Rectal smooth muscle tissue (tissue), 1 donor: ENCODE measurements around the gene UVRAG.

Experiments used
- H3K27ac ChIP-seq: one replicate; pipeline ENCODE4 v1.7.0; 2013; ENCODE audit warnings: low read depth, low read length, inconsistent platforms
- H3K27me3 ChIP-seq: one replicate; pipeline ENCODE4 v1.7.0; 2013; ENCODE audit warnings: low read length; ENCODE audit not compliant: control insufficient read depth, insufficient read depth
- H3K36me3 ChIP-seq: one replicate; pipeline ENCODE4 v1.7.0; 2013; ENCODE audit warnings: low read length; ENCODE audit not compliant: control insufficient read depth, insufficient read depth
- H3K4me1 ChIP-seq: one replicate; pipeline ENCODE4 v1.7.0; 2013; ENCODE audit warnings: low read length; ENCODE audit not compliant: control insufficient read depth, insufficient read depth
- H3K4me3 ChIP-seq: one replicate; pipeline ENCODE4 v1.7.0; 2013; ENCODE audit warnings: low read length
- H3K9ac ChIP-seq: one replicate; pipeline ENCODE4 v1.7.0; 2013; ENCODE audit warnings: low read length

The UVRAG gene

GRCh38 chr11:75980031-75980430, 165.0 kb downstream of the UVRAG start:
- H3K4me1 ChIP-seq, result no peaks in the 10 kb centered on the region
- no peak overlapping the region for H3K4me3 ChIP-seq
- H3K27me3 ChIP-seq, result no peaks in the 10 kb centered on the region
- H3K36me3 ChIP-seq, result no peaks in the 10 kb centered on the region
- H3K9ac ChIP-seq, result no peak overlapping the region
- H3K27ac ChIP-seq, result no peak overlapping the region

- no peak overlapping the region for H3K9ac ChIP-seq
- no peak overlapping the region for H3K4me3 ChIP-seq
- no peaks in the 10 kb centered on the region for H3K36me3 ChIP-seq
- H3K27ac ChIP-seq, result no peak overlapping the region
- no peaks in the 10 kb centered on the region for H3K4me1 ChIP-seq
- no peaks in the 10 kb centered on the region for H3K27me3 ChIP-seq
Observed at GRCh38 chr11:75981546-75981945, 166.5 kb downstream of the UVRAG start.

GRCh38 chr11:75982309-75982708, 167.3 kb downstream of the UVRAG start:
- H3K9ac ChIP-seq, result no peak overlapping the region
- H3K4me3 ChIP-seq, result no peak overlapping the region
- H3K36me3 ChIP-seq, result no peaks in the 10 kb centered on the region
- H3K4me1 ChIP-seq, result no peaks in the 10 kb centered on the region
- no peaks in the 10 kb centered on the region for H3K27me3 ChIP-seq
- H3K27ac ChIP-seq, result no peak overlapping the region

GRCh38 chr11:75986966-75987365, 172.0 kb downstream of the UVRAG start:
- Histone ChIP-seq H3K9ac (no peak overlapping the region), H3K36me3 (no peaks in the 10 kb centered on the region), H3K27ac (no peak overlapping the region), H3K27me3 (no peaks in the 10 kb centered on the region), H3K4me1 (no peaks in the 10 kb centered on the region), H3K4me3 (no peak overlapping the region)

GRCh38 chr11:75993126-75993525, 178.1 kb downstream of the UVRAG start:
- H3K27me3 ChIP-seq, result no peaks in the 10 kb centered on the region
- H3K4me3 ChIP-seq, result no peak overlapping the region
- H3K9ac ChIP-seq, result no peak overlapping the region
- H3K36me3 ChIP-seq, result no peaks in the 10 kb centered on the region
- H3K4me1 ChIP-seq, result peaks cover 3% of the 10 kb centered on the region
- no peak overlapping the region for H3K27ac ChIP-seq

GRCh38 chr11:75994616-75995015, 179.6 kb downstream of the UVRAG start:
- H3K9ac ChIP-seq, result no peak overlapping the region
- peaks cover 3% of the 10 kb centered on the region for H3K4me1 ChIP-seq
- H3K27ac ChIP-seq, result no peak overlapping the region
- H3K27me3 ChIP-seq, result no peaks in the 10 kb centered on the region
- no peaks in the 10 kb centered on the region for H3K36me3 ChIP-seq
- no peak overlapping the region for H3K4me3 ChIP-seq

GRCh38 chr11:75996523-75997442, 181.8 kb downstream of the UVRAG start:
- Histone ChIP-seq H3K4me3 (no peak overlapping the region), H3K9ac (no peak overlapping the region), H3K36me3 (no peaks in the 10 kb centered on the region), H3K4me1 (peaks cover 3% of the 10 kb centered on the region), H3K27ac (no peak overlapping the region), H3K27me3 (no peaks in the 10 kb centered on the region)

GRCh38 chr11:76004400-76004799, 189.4 kb downstream of the UVRAG start:
- Histone ChIP-seq H3K27ac (no peak overlapping the region), H3K4me3 (no peak overlapping the region), H3K36me3 (peaks cover 3% of the 10 kb centered on the region), H3K27me3 (no peaks in the 10 kb centered on the region), H3K9ac (no peak overlapping the region), H3K4me1 (no peaks in the 10 kb centered on the region)

GRCh38 chr11:76005756-76006155, 190.7 kb downstream of the UVRAG start:
- no peak overlapping the region for H3K27ac ChIP-seq
- peaks cover 3% of the 10 kb centered on the region for H3K36me3 ChIP-seq
- no peaks in the 10 kb centered on the region for H3K4me1 ChIP-seq
- H3K9ac ChIP-seq, result no peak overlapping the region
- no peaks in the 10 kb centered on the region for H3K27me3 ChIP-seq
- no peak overlapping the region for H3K4me3 ChIP-seq

- H3K9ac ChIP-seq, result no peak overlapping the region
- H3K27me3 ChIP-seq, result no peaks in the 10 kb centered on the region
- H3K4me3 ChIP-seq, result no peak overlapping the region
- H3K36me3 ChIP-seq, result peaks cover 3% of the 10 kb centered on the region
- H3K4me1 ChIP-seq, result no peaks in the 10 kb centered on the region
- H3K27ac ChIP-seq, result no peak overlapping the region
Observed at GRCh38 chr11:76007166-76007565, 192.2 kb downstream of the UVRAG start.

GRCh38 chr11:76008474-76008873, 193.5 kb downstream of the UVRAG start:
- H3K4me3 ChIP-seq, result no peak overlapping the region
- no peaks in the 10 kb centered on the region for H3K4me1 ChIP-seq
- H3K27me3 ChIP-seq, result no peaks in the 10 kb centered on the region
- H3K36me3 ChIP-seq, result peaks cover 3% of the 10 kb centered on the region
- H3K9ac ChIP-seq, result no peak overlapping the region
- H3K27ac ChIP-seq, result no peak overlapping the region

GRCh38 chr11:76010051-76010450, 195.0 kb downstream of the UVRAG start:
- no peaks in the 10 kb centered on the region for H3K4me1 ChIP-seq
- H3K4me3 ChIP-seq, result no peak overlapping the region
- peaks cover 3% of the 10 kb centered on the region for H3K36me3 ChIP-seq
- no peak overlapping the region for H3K27ac ChIP-seq
- no peaks in the 10 kb centered on the region for H3K27me3 ChIP-seq
- H3K9ac ChIP-seq, result no peak overlapping the region

- Histone ChIP-seq H3K27ac (no peak overlapping the region), H3K9ac (no peak overlapping the region), H3K4me3 (no peak overlapping the region)
Observed at GRCh38 chr11:76013526-76013925, 198.5 kb downstream of the UVRAG start.

More at GRCh38 chr11:76013526-76013925, 198.5 kb downstream of the UVRAG start:
- no peaks in the 10 kb centered on the region for H3K36me3 ChIP-seq
- H3K27me3 ChIP-seq, result no peaks in the 10 kb centered on the region
- H3K4me1 ChIP-seq, result no peaks in the 10 kb centered on the region
